ENCODE measurements around the gene TTBK2. TPM values are rescaled to one million over a fixed set of nuclear protein-coding genes. Genes with fewer than 3 reads are reported as not detected.

The TTBK2 gene
- total RNA-seq, 2 experiments from 2014 or later = 14.2 to 20.8 TPM

GRCh38 chr15:42940527-42940926, 19.9 kb upstream of the TTBK2 start:
- no peaks in the 10 kb centered on the region for H3K79me2 ChIP-seq (ENCODE audit: insufficient read depth, low read depth, low read length)
- no peak overlapping the region for H3K4me3 ChIP-seq (ENCODE audit: low read depth, low read length, poor library complexity, severe bottlenecking)
- no peak overlapping the region for H3K4me2 ChIP-seq (ENCODE audit: low read length)
- H3K27ac ChIP-seq (ENCODE audit: low read depth, low read length, poor library complexity, severe bottlenecking) = no peak overlapping the region
- no peaks in the 10 kb centered on the region for H3K4me1 ChIP-seq (ENCODE audit: insufficient read depth, low read length, poor library complexity, severe bottlenecking)
- no peak for TF ChIP-seq CTCF (conservative IDR thresholded peaks at IDR 0.05; ENCODE audit: low read length)
- H3K36me3 ChIP-seq (ENCODE audit: insufficient read depth, low read length) = peaks cover 25% of the 10 kb centered on the region
- H3K9me2 ChIP-seq (ENCODE audit: insufficient read depth, low read length) = no peaks in the 10 kb centered on the region
- no peaks in the 10 kb centered on the region for H4K20me1 ChIP-seq (ENCODE audit: insufficient read depth, low read length)
- CTCF ChIA-PET (ENCODE audit: unreplicated experiment) = interaction anchor here (0.5 kb wide), 1 partner anchor 121 kb away, joined by 3 read pairs; no protein-coding TSS in a partner anchor
- no TSS peak for BruUV-seq (replicated peaks)
- POLR2A ChIA-PET = interaction anchor here (0.7 kb wide), 1 partner anchor 46 kb away, joined by 4 read pairs; no protein-coding TSS in a partner anchor
- DNase-seq (ENCODE audit: low spot score) = no peak
- H2AFZ ChIP-seq (ENCODE audit: low read length) = no peak overlapping the region
- intact Hi-C loops (cut with micrococcal nuclease; ENCODE audit: unreplicated experiment) = no loop called here
- no peaks in the 10 kb centered on the region for H3K9me3 ChIP-seq (ENCODE audit: low read length)

GRCh38 chr15:42939841-42940240, 19.3 kb upstream of the TTBK2 start:
- POLR2A ChIA-PET = no interaction called here
- CTCF ChIA-PET (ENCODE audit: unreplicated experiment) = no interaction called here
- no peak for DNase-seq (ENCODE audit: low spot score)
- no peaks in the 10 kb centered on the region for H3K9me2 ChIP-seq (ENCODE audit: insufficient read depth, low read length)
- H3K4me1 ChIP-seq (ENCODE audit: insufficient read depth, low read length, poor library complexity, severe bottlenecking) = no peaks in the 10 kb centered on the region
- no peak for TF ChIP-seq CTCF (conservative IDR thresholded peaks at IDR 0.05; ENCODE audit: low read length)
- no peak for TF ChIP-seq EZH2phosphoT487 (IDR thresholded peaks at IDR 0.05; ENCODE audit: borderline replicate concordance, low read depth, low read length)
- H3K4me3 ChIP-seq (ENCODE audit: low read depth, low read length, poor library complexity, severe bottlenecking) = no peak overlapping the region
- no peak overlapping the region for H2AFZ ChIP-seq (ENCODE audit: low read length)
- intact Hi-C loops (cut with micrococcal nuclease; ENCODE audit: unreplicated experiment) = no loop called here
- no TSS peak for BruUV-seq (replicated peaks)
- H3K27ac ChIP-seq (ENCODE audit: low read depth, low read length, poor library complexity, severe bottlenecking) = no peak overlapping the region
- peaks cover 18% of the 10 kb centered on the region for H3K36me3 ChIP-seq (ENCODE audit: insufficient read depth, low read length)
- H3K9me3 ChIP-seq (ENCODE audit: low read length) = no peaks in the 10 kb centered on the region
- no peak overlapping the region for H3K4me2 ChIP-seq (ENCODE audit: low read length)
- H3K79me2 ChIP-seq (ENCODE audit: insufficient read depth, low read depth, low read length) = no peaks in the 10 kb centered on the region
- no peaks in the 10 kb centered on the region for H4K20me1 ChIP-seq (ENCODE audit: insufficient read depth, low read length)

- no TSS peak for BruUV-seq (replicated peaks)
- TF ChIP-seq EZH2phosphoT487 (IDR thresholded peaks at IDR 0.05; ENCODE audit: borderline replicate concordance, low read depth, low read length) (no peak), CTCF (conservative IDR thresholded peaks at IDR 0.05; ENCODE audit: low read length) (no peak)
- CTCF ChIA-PET (ENCODE audit: unreplicated experiment) = no interaction called here
Observed at GRCh38 chr15:42937143-42937542, 16.6 kb upstream of the TTBK2 start.

More at GRCh38 chr15:42937143-42937542, 16.6 kb upstream of the TTBK2 start:
- intact Hi-C loops (cut with micrococcal nuclease; ENCODE audit: unreplicated experiment) = no loop called here
- no peak overlapping the region for H2AFZ ChIP-seq (ENCODE audit: low read length)
- H3K9me3 ChIP-seq (ENCODE audit: low read length) = no peaks in the 10 kb centered on the region
- no peak overlapping the region for H3K4me3 ChIP-seq (ENCODE audit: low read depth, low read length, poor library complexity, severe bottlenecking)
- H3K4me1 ChIP-seq (ENCODE audit: insufficient read depth, low read length, poor library complexity, severe bottlenecking) = no peaks in the 10 kb centered on the region
- H4K20me1 ChIP-seq (ENCODE audit: insufficient read depth, low read length) = no peaks in the 10 kb centered on the region
- H3K79me2 ChIP-seq (ENCODE audit: insufficient read depth, low read depth, low read length) = no peaks in the 10 kb centered on the region
- no peak for DNase-seq (ENCODE audit: low spot score)
- H3K36me3 ChIP-seq (ENCODE audit: insufficient read depth, low read length) = no peaks in the 10 kb centered on the region
- POLR2A ChIA-PET = interaction anchor here (0.6 kb wide), 1 partner anchor 230 kb away, joined by 4 read pairs; no protein-coding TSS in a partner anchor
- H3K27ac ChIP-seq (ENCODE audit: low read depth, low read length, poor library complexity, severe bottlenecking) = no peak overlapping the region
- H3K4me2 ChIP-seq (ENCODE audit: low read length) = no peak overlapping the region
- H3K9me2 ChIP-seq (ENCODE audit: insufficient read depth, low read length) = no peaks in the 10 kb centered on the region

Measured in OCI-LY7 (cell line).